22Rv1 (cell line): Measurements from ENCODE around the gene TRIO.

Source experiments
- H3K27ac ChIP-seq: fragments of 450-650 bp; 2 replicates; pipeline ENCODE4 v1.5.1; 2017
- CTCF ChIP-seq: fragments of 450-650 bp; IDR thresholded peaks from 2 replicates; pipeline ENCODE4 v1.5.1; 2017; ENCODE audit warnings: mild to moderate bottlenecking
- ZFX ChIP-seq: fragments of 450-650 bp; IDR thresholded peaks from 2 replicates; pipeline ENCODE4 v1.6.1; 2017; ENCODE audit warnings: antibody characterized with exemption, borderline replicate concordance

The TRIO gene

GRCh38 chr5:14492331-14492964 lies 349.3 kb downstream of the TRIO start:
- TF ChIP-seq ZFX (no peak), CTCF (no peak)
- no peak overlapping the region for H3K27ac ChIP-seq

DNA sequence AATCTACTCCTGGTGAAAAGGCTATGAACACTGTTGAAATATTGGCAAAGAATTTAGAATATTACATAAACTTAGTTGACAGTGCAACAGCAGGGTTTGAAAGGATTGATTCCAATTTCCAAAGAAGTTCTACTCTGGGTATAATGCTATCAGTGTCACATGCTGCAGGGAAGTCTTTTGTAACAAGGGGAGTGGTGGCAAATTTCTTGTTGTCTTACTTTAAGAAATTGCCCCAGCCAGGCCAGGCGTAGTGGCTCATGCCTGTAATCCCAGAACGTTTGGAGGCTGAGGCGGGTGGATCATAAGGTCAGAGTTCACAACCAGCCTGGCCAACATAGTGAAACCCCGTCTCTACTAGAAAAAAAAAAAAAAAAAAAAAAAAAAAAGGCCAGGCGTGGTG lies 352.2 kb downstream of the TRIO start:
- H3K27ac ChIP-seq, result no peak overlapping the region
- no peak for TF ChIP-seq ZFX
- TF ChIP-seq CTCF, result no peak

GRCh38 chr5:14497311-14497710 lies 354.2 kb downstream of the TRIO start:
- TF ChIP-seq ZFX (no peak), CTCF (no peak)
- no peak overlapping the region for H3K27ac ChIP-seq

GRCh38 chr5:14501353-14502293 lies 358.5 kb downstream of the TRIO start:
- H3K27ac ChIP-seq, result no peak overlapping the region
- TF ChIP-seq ZFX, result no peak
- TF ChIP-seq CTCF, result no peak

DNA sequence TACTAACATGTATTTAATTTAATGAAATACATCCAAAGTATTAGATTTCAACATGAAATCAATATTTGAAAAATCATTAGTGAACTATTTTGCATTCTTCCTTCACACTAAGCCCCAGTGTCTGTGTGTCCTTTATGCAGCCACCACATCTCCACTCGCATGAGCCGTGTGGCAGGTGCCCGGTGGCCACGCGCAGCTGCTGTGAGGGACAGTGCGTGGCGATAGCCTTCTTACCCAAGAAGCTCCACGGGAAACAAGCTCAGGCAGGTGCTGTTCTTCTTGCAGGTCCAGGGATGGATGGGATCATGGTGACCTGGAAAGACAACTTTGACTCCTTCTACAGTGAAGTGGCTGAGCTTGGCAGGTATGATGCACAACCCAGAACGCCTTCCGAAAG lies 359.1 kb downstream of the TRIO start:
- TF ChIP-seq CTCF (no peak), ZFX (no peak)

DNA sequence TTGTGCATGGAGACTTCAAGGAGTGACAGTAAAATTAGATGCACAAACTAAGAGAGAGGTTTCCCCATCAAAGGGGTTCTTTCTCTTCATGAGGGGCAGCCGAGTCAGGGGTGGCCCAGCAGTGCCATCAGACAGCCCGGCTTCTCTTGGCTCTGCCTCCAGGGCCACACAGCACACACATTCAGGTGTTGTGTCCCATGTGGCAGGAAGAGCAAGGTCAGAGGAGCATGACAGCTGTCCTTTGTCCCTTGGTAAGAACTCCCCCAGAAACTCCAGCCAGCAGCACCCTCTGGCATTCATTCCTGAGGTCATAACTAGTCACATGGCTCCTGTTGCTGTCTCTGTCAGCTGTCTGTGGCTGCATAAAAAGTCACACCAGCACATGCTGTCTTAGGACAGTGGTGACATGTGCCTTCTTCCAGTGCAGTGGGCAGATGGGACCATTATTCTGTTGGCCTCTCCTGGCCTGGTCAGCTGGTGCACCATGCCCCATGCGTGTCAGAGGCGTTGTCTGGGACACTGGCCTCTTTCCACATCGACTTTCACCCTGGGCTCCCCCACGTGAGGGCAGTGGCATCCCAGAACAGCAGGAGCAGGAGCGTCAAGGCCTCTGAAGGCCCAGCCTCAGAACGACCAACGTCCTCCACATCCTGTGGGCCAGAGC lies 360.0 kb downstream of the TRIO start:
- no peak overlapping the region for H3K27ac ChIP-seq
- TF ChIP-seq CTCF, result no peak
- TF ChIP-seq ZFX, result no peak

More for the DNA sequence above, 359.1 kb downstream of the TRIO start:
- no peak overlapping the region for H3K27ac ChIP-seq
